DMS79 (cell line): ENCODE measurements around the gene UNC5B.
"Not testable (repeated sequence)": the region's sequence is repeated elsewhere in the genome, so short reads cannot be mapped to it uniquely, and the experiment has no call there.

Experiments
- DNase-seq: peaks from one replicate; lab custom pipeline; 2025; lab: John Stamatoyannopoulos, UW

The UNC5B gene

DNA sequence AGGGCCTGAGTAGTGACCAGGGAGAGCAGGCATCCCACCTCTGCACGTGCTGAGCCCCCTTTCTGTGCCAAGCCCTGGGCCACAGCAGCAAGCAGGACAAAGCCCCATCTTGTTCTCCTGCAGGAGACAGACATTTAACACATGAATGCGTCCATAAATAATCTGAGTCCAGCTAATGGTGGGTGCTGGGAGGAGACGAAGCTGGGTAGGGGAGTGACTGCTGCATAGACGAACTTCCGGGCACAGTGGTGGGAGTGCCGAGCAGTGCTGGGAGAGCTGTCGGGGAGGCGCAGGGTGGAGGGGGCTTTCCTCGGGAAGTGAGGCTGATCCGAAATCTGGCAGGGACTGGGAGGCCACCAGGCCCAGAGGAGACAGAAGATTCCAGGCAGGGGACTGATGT, 71.5 kb downstream of the UNC5B start:
- no peak for DNase-seq

DNA sequence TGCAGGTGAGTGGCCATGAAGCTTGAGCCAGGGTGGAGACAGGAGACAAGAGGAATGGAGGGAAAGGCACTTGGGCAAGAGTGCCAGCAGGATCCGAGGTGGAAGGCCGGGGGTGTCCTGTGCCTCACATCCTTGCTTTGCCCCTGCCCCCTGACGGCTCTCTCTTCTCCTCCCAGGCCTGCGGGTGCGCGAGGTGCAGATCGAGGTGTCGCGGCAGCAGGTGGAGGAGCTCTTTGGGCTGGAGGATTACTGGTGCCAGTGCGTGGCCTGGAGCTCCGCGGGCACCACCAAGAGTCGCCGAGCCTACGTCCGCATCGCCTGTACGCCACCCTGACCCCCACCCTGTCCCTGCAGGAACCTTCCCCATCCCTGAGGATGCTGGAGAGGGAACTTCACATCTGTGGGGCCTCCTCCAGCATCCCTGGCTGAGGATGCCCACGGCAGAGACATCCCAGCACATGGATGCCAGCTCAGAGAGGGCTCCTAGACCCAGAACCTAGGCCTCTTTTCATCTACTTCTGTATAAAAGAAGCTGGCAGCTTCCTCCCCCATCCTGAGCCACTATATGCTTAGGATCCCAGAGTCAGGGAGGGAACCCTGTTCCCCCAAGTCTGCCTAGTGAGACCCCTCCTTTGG, 72.3 kb downstream of the UNC5B start:
- DNase-seq: no peak

GRCh38 chr10:71285180-71285545, 72.8 kb downstream of the UNC5B start:
- no peak for DNase-seq

- no peak for DNase-seq
These were observed 73.6 kb downstream of the UNC5B start for GRCh38 chr10:71285986-71286385.

DNA sequence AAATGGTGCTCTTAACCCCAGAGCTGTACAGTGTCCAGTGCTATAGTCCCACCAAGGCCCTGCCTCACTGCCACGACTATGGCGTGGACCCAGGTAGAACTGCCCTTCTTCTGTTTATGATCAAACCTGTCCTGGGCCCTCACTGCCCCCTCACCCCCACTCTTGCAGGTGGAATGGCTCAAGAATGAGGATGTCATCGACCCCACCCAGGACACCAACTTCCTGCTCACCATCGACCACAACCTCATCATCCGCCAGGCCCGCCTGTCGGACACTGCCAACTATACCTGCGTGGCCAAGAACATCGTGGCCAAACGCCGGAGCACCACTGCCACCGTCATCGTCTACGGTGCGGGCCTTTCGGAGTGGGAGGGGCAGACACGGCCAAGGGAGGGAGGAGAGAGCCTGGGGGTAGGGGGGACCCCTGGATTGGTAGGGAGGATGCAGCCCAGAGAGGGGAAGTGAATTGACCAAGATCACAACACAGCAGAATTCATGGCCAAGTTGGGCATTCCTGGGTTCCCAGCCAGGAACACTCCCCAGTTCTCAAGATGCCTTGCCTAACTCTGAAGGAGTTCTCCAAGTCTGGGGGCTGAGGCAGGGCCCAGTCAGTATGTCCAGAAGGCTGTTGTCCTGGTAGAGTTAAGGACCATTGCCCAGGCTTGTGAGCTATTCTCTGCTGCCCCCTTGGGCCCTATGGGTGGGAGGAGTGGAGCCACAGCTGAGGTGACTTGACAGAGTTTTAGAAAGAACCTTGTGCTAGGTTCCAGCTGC, 74.3 kb downstream of the UNC5B start:
- no peak for DNase-seq

DNA sequence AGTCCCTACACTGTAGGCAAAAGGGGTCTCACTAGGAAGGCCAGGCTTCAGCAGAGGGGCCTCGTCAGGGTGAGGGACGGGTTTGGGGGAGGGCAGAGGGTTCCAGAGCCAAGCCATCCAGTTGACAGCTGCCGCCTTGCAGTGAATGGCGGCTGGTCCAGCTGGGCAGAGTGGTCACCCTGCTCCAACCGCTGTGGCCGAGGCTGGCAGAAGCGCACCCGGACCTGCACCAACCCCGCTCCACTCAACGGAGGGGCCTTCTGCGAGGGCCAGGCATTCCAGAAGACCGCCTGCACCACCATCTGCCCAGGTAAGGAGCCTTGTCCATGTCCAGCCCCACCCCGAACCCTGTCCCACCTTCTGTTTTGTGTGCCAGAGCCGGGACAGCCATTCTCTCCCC, 75.1 kb downstream of the UNC5B start:
- DNase-seq: no peak

- DNase-seq: no peak
These were observed 76.1 kb downstream of the UNC5B start for GRCh38 chr10:71288461-71288860.

DNA sequence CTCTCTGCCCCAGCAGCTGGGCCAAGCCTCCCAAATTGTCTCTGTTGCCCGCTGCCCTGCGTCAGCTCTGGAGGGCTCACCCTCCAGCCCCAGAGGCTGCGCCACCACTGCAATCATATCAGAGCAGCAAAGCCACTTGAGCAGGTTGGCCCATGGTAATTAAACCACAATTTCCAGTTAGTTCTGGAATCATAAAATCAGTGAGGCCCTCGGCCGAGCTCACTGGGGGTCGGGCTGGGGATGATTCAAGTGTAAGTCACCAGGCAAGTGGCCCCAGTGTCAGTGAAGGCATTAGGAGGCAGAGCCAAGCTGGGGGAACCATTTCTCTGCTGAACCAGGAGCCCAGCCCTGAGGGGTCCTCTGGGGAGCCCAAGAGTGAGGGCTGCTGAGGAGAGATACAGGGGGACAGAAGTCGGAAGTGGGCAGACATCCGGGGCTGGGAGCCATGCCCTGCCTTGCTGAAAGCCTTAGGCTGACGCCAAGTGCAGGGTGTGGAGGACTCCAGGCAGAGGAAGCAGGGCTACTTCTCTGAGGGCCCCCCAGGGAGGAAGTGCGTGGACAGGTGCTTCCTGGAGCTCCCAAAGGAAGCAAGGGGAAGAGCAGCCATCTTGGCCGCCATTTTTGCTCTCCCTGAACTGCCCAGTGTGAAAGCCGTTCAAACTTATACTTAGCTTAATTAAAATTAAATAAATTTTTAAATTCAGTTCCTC, 77.2 kb downstream of the UNC5B start:
- no peak for DNase-seq

DNA sequence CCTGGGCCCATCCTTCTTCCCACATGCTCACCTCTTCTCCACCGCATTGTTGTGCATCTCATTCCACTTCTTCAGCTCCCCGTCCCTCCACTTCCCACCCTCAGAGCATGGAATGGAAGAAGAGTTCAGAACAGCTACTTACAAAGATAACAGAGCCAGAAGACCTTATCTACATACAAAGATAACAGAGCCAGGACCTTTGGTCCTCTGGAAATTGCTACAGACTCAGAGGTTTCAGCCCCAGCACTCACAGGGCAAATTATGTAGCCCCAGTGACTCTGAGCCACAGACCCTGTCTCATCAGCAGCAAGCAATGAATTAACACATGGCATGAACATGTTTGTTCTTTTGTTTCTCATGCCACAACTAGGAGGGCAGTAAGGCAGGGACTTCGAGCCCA, 78.0 kb downstream of the UNC5B start:
- DNase-seq: no peak

- DNase-seq: no peak
These were observed 78.6 kb downstream of the UNC5B start for GRCh38 chr10:71290806-71291527.

- no peak for DNase-seq
These were observed 79.1 kb downstream of the UNC5B start for GRCh38 chr10:71291528-71291900.

- no peak for DNase-seq
These were observed 80.5 kb downstream of the UNC5B start for GRCh38 chr10:71292624-71293445.

DNA sequence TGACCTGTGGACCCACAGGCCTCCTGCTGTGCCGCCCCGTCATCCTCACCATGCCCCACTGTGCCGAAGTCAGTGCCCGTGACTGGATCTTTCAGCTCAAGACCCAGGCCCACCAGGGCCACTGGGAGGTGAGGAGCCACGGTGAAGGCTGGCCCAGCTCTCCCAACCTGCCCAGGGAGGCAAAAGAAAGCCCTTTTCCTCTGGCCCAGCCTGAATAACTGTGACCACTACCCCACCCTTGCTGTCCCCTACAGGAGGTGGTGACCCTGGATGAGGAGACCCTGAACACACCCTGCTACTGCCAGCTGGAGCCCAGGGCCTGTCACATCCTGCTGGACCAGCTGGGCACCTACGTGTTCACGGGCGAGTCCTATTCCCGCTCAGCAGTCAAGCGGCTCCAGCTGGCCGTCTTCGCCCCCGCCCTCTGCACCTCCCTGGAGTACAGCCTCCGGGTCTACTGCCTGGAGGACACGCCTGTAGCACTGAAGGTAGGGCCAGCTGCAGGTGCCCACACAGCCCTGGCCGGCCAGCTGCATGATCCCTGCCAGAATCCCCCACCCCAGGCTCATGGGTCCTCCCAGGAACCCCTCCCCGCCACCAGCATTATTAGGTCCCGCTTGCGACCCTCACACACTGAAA, 81.2 kb downstream of the UNC5B start:
- DNase-seq: peak; percentile 20

DNA sequence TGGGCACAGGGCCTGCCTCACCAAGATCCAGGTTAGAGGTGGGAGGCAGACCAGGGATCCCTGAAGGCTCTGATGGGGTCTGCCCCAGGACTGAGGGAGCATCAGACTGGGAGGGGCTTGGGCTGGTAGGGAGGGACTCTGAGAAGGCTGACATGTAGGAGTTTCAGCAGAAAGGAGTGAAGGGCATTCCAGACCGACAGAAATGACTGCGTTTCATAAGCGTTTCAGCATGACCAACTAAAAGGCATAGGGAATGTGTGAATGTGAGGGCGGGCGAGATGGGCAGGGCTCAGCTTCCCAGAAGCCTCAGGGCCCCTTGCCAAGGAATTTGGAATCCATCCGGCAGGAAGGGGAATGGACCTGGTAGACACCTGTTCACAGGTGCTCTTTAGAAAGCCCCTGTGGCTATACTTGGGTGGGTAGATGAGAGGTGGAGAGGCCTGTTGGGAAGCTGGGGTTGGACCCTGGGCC, 81.8 kb downstream of the UNC5B start:
- DNase-seq: peak; percentile 56

GRCh38 chr10:71294856-71295255, 82.5 kb downstream of the UNC5B start:
- no peak for DNase-seq

GRCh38 chr10:71295641-71296040, 83.3 kb downstream of the UNC5B start:
- DNase-seq: no peak

GRCh38 chr10:71296086-71296485, 83.7 kb downstream of the UNC5B start:
- DNase-seq: no peak

DNA sequence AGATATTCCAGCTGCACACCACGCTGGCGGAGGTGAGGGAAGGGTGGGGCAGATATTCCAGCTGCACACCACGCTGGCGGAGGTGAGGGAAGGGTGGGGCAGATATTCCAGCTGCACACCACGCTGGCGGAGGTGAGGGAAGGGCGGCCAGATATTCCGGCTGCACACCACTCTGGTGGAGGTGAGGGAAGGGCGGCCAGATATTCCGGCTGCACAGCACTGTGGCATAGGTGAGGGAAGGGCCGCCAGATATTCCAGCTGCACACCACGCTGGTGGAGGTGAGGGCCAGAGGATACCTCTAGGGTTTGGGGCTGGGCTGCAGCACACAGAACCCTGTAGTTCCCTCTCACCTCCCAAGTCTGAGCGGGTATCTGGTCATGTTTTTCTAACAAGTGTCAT, 84.4 kb downstream of the UNC5B start:
- not testable (repeated sequence) for DNase-seq

DNA sequence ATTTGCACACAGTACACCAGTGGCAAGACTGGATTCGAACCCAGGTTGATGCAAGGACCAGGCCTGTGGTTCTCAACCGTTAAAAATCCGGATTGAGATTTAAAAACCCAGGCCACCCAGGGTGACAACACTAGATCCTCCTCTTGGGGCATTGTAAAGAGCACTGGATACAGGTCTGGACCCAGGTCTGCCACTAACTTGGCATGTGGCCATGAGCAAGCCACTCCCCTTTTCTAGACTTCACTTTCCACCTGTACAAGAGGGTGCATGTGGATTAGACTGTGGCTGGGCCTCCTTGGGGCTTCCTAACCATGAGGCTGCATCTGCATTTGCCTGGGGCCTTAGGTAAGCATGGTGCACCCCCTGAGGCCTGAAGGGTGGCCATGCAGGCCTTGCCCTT, 85.0 kb downstream of the UNC5B start:
- no peak for DNase-seq

- no peak for DNase-seq
These were observed 86.9 kb downstream of the UNC5B start for GRCh38 chr10:71299071-71299785.
